ENCODE measurements around the gene PDE9A. TPM values are rescaled to one million over a fixed set of nuclear protein-coding genes. Genes with fewer than 3 reads are reported as not detected.
A peak's percentile ranks its signal among the peaks of the same experiment; 100 is the strongest.
"Not testable (repeated sequence)": the region's sequence is repeated elsewhere in the genome, so short reads cannot be mapped to it uniquely, and the experiment has no call there.

The PDE9A gene
- total and polyA plus RNA-seq, 10 donors, result 7.9 to 45.5 (median 23.8) TPM

- no peaks in the 10 kb centered on the region for H3K36me3 ChIP-seq
- no peaks in the 10 kb centered on the region for H3K27me3 ChIP-seq (replicated peaks in 1 of 7)
- peaks cover 0 to 27% (median 10%) of the 10 kb centered on the region in 6 donors for H3K4me1 ChIP-seq
- H3K27ac ChIP-seq, result peak overlapping the region in 2 of 8 donors; percentile 74 to 84
- no peak for DNase-seq
- TF ChIP-seq POLR2A (IDR thresholded peaks at IDR 0.05) (no peak), CTCF (IDR thresholded peaks at IDR 0.05 in 8 of 11, conservative IDR thresholded peaks at IDR 0.05 in 3 of 11) (no peak), POLR2AphosphoS5 (IDR thresholded peaks at IDR 0.05) (no peak)
- WGBS, 5 donors, result 81 to 97% (median 93%) methylated on average over 14 of the region's 14 CpGs
- H3K9me3 ChIP-seq, result no peaks in the 10 kb centered on the region
- intact Hi-C loops (cut with DNase I; ENCODE audit: low total_unique reads), result no loop called here
- no peak overlapping the region for H3K4me3 ChIP-seq
Measured at GRCh38 chr21:42705746-42706374, 52.4 kb downstream of the PDE9A start.

GRCh38 chr21:42706765-42707164 is 53.3 kb downstream of the PDE9A start:
- Histone ChIP-seq H3K4me1 (peaks cover 0 to 27% (median 10%) of the 10 kb centered on the region in 6 donors), H3K27me3 (replicated peaks in 1 of 7) (no peaks in the 10 kb centered on the region), H3K9me3 (no peaks in the 10 kb centered on the region), H3K4me3 (no peak overlapping the region), H3K27ac (no peak overlapping the region), H3K36me3 (no peaks in the 10 kb centered on the region)
- intact Hi-C loops (cut with DNase I; ENCODE audit: low total_unique reads), result no loop called here
- no peak for DNase-seq
- TF ChIP-seq POLR2AphosphoS5 (IDR thresholded peaks at IDR 0.05) (no peak), POLR2A (IDR thresholded peaks at IDR 0.05) (no peak), CTCF (IDR thresholded peaks at IDR 0.05 in 8 of 11, conservative IDR thresholded peaks at IDR 0.05 in 3 of 11) (no peak)
- WGBS, 5 donors, result 89 to 94% (median 91%) methylated on average over 13 of the region's 13 CpGs

GRCh38 chr21:42707207-42707830 is 53.9 kb downstream of the PDE9A start:
- Histone ChIP-seq H3K27ac (no peak overlapping the region), H3K9me3 (no peaks in the 10 kb centered on the region), H3K4me1 (peaks cover 0 to 27% (median 10%) of the 10 kb centered on the region in 6 donors), H3K36me3 (no peaks in the 10 kb centered on the region), H3K27me3 (replicated peaks in 1 of 7) (no peaks in the 10 kb centered on the region), H3K4me3 (no peak overlapping the region)
- intact Hi-C loops (cut with DNase I; ENCODE audit: low total_unique reads), result no loop called here
- no peak for TF ChIP-seq POLR2AphosphoS5 (IDR thresholded peaks at IDR 0.05)
- TF ChIP-seq POLR2A (IDR thresholded peaks at IDR 0.05), result no peak
- TF ChIP-seq CTCF (IDR thresholded peaks at IDR 0.05 in 8 of 11, conservative IDR thresholded peaks at IDR 0.05 in 3 of 11), result no peak
- no peak for DNase-seq
- WGBS, 5 donors, result 81 to 92% (median 89%) methylated on average over 7 of the region's 7 CpGs

GRCh38 chr21:42708107-42708506 is 54.7 kb downstream of the PDE9A start:
- TF ChIP-seq CTCF (IDR thresholded peaks at IDR 0.05 in 8 of 11, conservative IDR thresholded peaks at IDR 0.05 in 3 of 11) (no peak), POLR2A (IDR thresholded peaks at IDR 0.05) (no peak), POLR2AphosphoS5 (IDR thresholded peaks at IDR 0.05) (no peak)
- H3K27me3 ChIP-seq (replicated peaks in 1 of 7), result no peaks in the 10 kb centered on the region
- peaks cover 0 to 22% (median 10%) of the 10 kb centered on the region in 6 donors for H3K4me1 ChIP-seq
- H3K4me3 ChIP-seq, result no peak overlapping the region
- peak; percentile 4 for DNase-seq
- no peaks in the 10 kb centered on the region for H3K36me3 ChIP-seq
- no peaks in the 10 kb centered on the region for H3K9me3 ChIP-seq
- no peak overlapping the region for H3K27ac ChIP-seq
- intact Hi-C loops (cut with DNase I; ENCODE audit: low total_unique reads), result no loop called here
- WGBS, 5 donors, result 87 to 95% (median 91%) methylated on average over 7 of the region's 7 CpGs

GRCh38 chr21:42708916-42709315 is 55.5 kb downstream of the PDE9A start:
- WGBS, 5 donors, result 74 to 92% (median 89%) methylated on average over 1 of the region's 1 CpG
- DNase-seq; H3K27ac ChIP-seq; H3K9me3 ChIP-seq; H3K27me3 ChIP-seq (replicated peaks in 1 of 7); intact Hi-C loops (cut with DNase I; ENCODE audit: low total_unique reads); H3K4me3 ChIP-seq; H3K36me3 ChIP-seq: not testable (repeated sequence)
- peaks cover 0 to 14% (median 4%) of the 10 kb centered on the region in 6 donors for H3K4me1 ChIP-seq

Measured in spleen (tissue), 11 donors.